ENCODE data around the gene ZBTB25.

DNA sequence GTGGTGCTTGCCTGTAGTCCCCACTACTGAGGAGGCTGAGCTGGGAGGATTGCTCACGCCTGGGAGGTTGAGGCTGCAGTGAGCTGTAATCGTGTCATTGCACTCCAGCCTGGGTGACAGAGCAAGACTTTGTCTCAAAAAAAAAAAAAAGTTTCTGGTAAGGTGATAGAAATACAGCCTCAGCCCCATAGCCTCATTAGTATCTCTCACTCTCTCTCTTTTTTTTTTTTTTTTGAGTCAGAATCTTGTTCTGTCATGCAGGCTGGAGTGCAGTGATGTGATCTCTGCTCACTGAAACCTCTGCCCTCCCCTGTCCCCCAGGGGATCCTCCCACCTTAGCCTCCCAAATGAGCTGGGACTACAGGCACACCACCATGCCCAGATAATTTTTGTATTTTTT is 96.3 kb downstream of the ZBTB25 start:
- TF ChIP-seq, protein P1, sequence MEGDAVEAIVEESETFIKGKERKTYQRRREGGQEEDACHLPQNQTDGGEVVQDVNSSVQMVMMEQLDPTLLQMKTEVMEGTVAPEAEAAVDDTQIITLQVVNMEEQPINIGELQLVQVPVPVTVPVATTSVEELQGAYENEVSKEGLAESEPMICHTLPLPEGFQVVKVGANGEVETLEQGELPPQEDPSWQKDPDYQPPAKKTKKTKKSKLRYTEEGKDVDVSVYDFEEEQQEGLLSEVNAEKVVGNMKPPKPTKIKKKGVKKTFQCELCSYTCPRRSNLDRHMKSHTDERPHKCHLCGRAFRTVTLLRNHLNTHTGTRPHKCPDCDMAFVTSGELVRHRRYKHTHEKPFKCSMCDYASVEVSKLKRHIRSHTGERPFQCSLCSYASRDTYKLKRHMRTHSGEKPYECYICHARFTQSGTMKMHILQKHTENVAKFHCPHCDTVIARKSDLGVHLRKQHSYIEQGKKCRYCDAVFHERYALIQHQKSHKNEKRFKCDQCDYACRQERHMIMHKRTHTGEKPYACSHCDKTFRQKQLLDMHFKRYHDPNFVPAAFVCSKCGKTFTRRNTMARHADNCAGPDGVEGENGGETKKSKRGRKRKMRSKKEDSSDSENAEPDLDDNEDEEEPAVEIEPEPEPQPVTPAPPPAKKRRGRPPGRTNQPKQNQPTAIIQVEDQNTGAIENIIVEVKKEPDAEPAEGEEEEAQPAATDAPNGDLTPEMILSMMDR (IDR thresholded peaks at IDR 0.05), result no peak
- no peak for TF ChIP-seq EP300 (IDR thresholded peaks at IDR 0.05; ENCODE audit: low read depth)
- TF ChIP-seq POLR2A (IDR thresholded peaks at IDR 0.05), result no peak

All from transverse colon (tissue), 3 donors.